Measurements from ENCODE around the gene RANBP2. TPM values are rescaled to one million over a fixed set of nuclear protein-coding genes. Genes with fewer than 3 reads are reported as not detected.

RANBP2 gene
- total RNA-seq, 4 donors from 2014 or later, result 58.8 to 72.5 (median 68.3) TPM

DNA sequence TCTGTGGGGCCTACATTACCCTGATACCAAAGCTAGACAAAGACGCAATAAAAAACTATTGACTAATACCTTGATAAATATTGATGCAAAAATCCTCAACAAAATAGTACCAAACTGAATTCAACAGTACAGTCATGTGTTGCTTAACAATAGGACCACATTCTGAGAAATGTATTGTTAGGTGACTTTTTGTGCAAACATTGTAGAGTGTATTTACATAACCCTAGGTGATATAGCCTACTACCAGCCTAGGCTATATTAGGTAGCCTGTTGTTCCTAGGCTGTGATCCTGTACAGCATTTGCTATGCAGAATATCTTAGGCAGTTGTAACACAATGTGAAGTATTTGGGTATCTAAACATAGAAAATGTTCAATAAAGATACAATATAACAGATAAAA, 104.0 kb downstream of the RANBP2 start:
- no peak for DNase-seq (ENCODE audit: extremely low spot score)
- intact Hi-C loops (cut with DNase I), result no loop called here
- Histone ChIP-seq H3K27me3 (no peaks in the 10 kb centered on the region), H3K36me3 (no peaks in the 10 kb centered on the region), H3K4me3 (no peak overlapping the region), H3K9me3 (peaks cover 0 to 5% (median 0%) of the 10 kb centered on the region in 4 donors), H3K4me1 (no peaks in the 10 kb centered on the region), H3K27ac (replicated peaks in 1 of 4) (no peak overlapping the region)
- TF ChIP-seq POLR2AphosphoS5 (IDR thresholded peaks at IDR 0.05) (no peak), POLR2A (IDR thresholded peaks at IDR 0.05; ENCODE audit: low read depth) (no peak), EP300 (IDR thresholded peaks at IDR 0.05) (no peak)
- TF ChIP-seq, protein P1, sequence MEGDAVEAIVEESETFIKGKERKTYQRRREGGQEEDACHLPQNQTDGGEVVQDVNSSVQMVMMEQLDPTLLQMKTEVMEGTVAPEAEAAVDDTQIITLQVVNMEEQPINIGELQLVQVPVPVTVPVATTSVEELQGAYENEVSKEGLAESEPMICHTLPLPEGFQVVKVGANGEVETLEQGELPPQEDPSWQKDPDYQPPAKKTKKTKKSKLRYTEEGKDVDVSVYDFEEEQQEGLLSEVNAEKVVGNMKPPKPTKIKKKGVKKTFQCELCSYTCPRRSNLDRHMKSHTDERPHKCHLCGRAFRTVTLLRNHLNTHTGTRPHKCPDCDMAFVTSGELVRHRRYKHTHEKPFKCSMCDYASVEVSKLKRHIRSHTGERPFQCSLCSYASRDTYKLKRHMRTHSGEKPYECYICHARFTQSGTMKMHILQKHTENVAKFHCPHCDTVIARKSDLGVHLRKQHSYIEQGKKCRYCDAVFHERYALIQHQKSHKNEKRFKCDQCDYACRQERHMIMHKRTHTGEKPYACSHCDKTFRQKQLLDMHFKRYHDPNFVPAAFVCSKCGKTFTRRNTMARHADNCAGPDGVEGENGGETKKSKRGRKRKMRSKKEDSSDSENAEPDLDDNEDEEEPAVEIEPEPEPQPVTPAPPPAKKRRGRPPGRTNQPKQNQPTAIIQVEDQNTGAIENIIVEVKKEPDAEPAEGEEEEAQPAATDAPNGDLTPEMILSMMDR (IDR thresholded peaks at IDR 0.05), result no peak
- WGBS, result 90% methylated on average over 1 of the region's 1 CpG

DNA sequence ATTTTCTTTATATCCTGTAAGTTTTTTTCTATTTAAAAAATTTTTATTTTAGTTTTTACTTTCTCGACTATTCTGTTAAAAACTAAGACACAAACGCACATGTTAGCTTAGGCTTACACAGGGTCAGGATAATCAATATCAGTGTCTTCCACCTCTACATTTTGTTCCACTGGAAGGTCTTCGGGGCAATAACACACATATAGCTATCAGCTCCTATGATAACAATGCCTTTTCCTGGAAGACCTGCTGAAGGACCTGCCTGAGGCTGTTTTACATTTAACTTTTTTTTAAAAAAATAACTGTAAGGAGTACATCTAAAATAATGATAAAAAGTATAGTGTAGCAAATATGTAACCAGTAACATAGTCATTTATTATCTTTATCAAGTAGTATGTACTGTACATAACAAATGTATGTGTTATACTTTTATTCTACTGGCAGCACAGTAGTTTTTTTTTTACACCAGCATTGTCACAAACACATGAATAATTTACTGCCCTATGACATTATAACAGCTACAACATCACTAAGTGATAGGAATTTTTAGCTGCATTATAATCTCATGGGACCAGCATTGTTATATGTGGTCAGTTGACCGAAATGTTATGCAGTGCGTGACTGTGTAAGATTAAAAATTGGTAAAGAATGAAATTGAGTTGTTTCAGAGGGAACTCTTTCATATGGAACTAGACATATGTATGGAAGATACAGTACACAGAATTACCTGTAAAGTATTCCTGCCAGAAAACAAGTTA, 105.2 kb downstream of the RANBP2 start:
- H3K9me3 ChIP-seq, result peaks cover 0 to 5% (median 0%) of the 10 kb centered on the region in 4 donors
- no peaks in the 10 kb centered on the region for H3K36me3 ChIP-seq
- no peak overlapping the region for H3K4me3 ChIP-seq
- WGBS, result 95% methylated on average over 5 of the region's 5 CpGs
- DNase-seq (ENCODE audit: extremely low spot score), result no peak
- H3K4me1 ChIP-seq, result no peaks in the 10 kb centered on the region
- TF ChIP-seq POLR2AphosphoS5 (IDR thresholded peaks at IDR 0.05), result no peak
- TF ChIP-seq, protein P1 (IDR thresholded peaks at IDR 0.05), result no peak
- TF ChIP-seq POLR2A (IDR thresholded peaks at IDR 0.05; ENCODE audit: low read depth), result no peak
- no peak for TF ChIP-seq EP300 (IDR thresholded peaks at IDR 0.05)
- intact Hi-C loops (cut with DNase I), result no loop called here
- no peak overlapping the region for H3K27ac ChIP-seq (replicated peaks in 1 of 4)
- H3K27me3 ChIP-seq, result no peaks in the 10 kb centered on the region

DNA sequence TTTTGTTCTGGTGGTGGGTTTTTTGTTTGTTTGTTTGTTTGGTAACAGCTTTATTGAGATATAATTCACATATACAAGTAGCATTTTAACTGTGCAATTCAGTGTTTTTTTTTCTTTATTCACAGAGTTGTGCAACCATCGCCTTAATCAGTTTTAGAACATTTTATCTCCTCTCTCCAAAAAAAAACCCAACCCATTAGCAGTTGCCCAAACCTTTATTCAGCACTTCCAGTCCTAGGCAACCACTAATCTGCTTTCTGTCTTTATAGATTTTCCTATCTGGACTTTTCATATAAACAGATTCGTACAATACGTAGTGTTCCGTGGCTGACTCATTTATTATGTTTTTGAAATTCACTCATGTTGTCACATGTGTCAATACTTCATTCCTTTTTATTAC, 106.0 kb downstream of the RANBP2 start:
- no peaks in the 10 kb centered on the region for H3K27me3 ChIP-seq
- 63% methylated on average over 4 of the region's 4 CpGs for WGBS
- no peak overlapping the region for H3K27ac ChIP-seq (replicated peaks in 1 of 4)
- intact Hi-C loops (cut with DNase I), result no loop called here
- TF ChIP-seq EP300 (IDR thresholded peaks at IDR 0.05) (no peak), POLR2A (IDR thresholded peaks at IDR 0.05; ENCODE audit: low read depth) (no peak), POLR2AphosphoS5 (IDR thresholded peaks at IDR 0.05) (no peak)
- TF ChIP-seq, protein P1 (IDR thresholded peaks at IDR 0.05), result no peak
- peaks cover 0 to under 1% (median 0%) of the 10 kb centered on the region in 4 donors for H3K9me3 ChIP-seq
- no peak for DNase-seq (ENCODE audit: extremely low spot score)
- no peaks in the 10 kb centered on the region for H3K36me3 ChIP-seq
- no peak overlapping the region for H3K4me3 ChIP-seq
- no peaks in the 10 kb centered on the region for H3K4me1 ChIP-seq

DNA sequence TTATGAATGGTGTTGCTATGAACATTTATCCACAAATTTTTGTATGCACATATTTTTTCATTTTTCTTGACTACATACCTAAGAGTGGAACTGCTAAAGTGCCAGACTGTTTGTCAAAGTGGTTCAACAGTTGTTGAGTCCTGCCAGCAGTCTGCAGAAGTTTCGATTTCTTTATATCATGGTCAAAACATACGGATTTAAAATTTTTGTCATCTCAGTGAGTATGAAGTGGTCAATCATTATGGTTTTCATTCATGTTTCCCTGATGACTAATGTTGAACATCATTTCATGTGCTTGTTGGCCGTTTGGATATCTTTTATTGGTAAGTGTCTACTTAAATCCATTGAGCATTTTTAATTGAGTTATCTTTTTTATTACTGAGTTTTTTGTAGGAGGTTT, 106.5 kb downstream of the RANBP2 start:
- intact Hi-C loops (cut with DNase I), result no loop called here
- 82% methylated on average over 3 of the region's 3 CpGs for WGBS
- Histone ChIP-seq H3K4me1 (no peaks in the 10 kb centered on the region), H3K4me3 (no peak overlapping the region), H3K9me3 (no peaks in the 10 kb centered on the region), H3K27me3 (no peaks in the 10 kb centered on the region), H3K36me3 (no peaks in the 10 kb centered on the region), H3K27ac (replicated peaks in 1 of 4) (no peak overlapping the region)
- TF ChIP-seq, protein P1 (IDR thresholded peaks at IDR 0.05), result no peak
- no peak for TF ChIP-seq EP300 (IDR thresholded peaks at IDR 0.05)
- TF ChIP-seq POLR2AphosphoS5 (IDR thresholded peaks at IDR 0.05), result no peak
- no peak for TF ChIP-seq POLR2A (IDR thresholded peaks at IDR 0.05; ENCODE audit: low read depth)
- DNase-seq (ENCODE audit: extremely low spot score), result no peak

Data from esophagus muscularis mucosa (tissue), 4 donors.